Measurements from ENCODE around the gene NIP7. TPM values are rescaled to one million over a fixed set of nuclear protein-coding genes. Genes with fewer than 3 reads are reported as not detected.

NIP7 gene
- total RNA-seq, 4 donors from 2014 or later = 1.8 to 17.3 (median 8.9) TPM

DNA sequence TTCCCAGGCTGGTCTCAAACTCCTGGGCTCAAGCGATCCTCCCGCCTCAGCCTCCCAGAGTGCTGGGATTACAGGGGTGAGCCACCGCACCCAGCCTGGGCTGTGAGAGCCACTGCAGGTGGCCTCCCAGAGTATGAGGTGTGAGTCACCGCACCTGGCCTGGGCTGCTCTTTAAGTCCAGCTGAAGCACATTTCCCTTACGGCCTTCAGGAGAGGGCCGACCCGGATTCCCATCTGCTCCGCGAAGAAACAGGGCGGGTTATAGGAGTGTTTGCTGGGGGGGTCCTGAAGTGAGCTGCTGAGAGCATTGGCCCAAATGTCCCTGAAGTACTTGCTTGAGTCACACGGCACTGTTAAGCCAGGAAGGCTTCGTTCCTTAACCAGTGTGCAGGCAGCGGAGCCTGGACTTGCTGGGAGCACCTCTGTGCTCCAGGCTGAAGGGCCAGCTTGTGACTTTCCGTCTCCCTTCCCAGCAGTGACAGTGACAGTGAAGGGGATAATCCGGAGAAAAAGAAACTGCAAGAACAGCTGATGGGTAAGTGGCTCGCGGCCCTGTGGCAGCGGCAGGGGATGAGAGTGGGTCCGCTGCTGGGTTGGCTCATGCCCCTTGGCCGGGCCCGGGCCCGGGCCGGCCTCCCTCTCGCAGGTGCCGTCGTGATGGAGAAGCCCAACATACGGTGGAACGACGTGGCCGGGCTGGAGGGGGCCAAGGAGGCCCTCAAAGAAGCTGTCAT lies 21.2 kb upstream of the NIP7 start:
- H3K27me3 ChIP-seq = no peaks in the 10 kb centered on the region
- no peak for DNase-seq
- intact Hi-C loops (cut with DNase I; ENCODE audit: low total_unique reads) (no loop called here), in situ Hi-C loops (cut with MboI; ENCODE audit: low pct_ligation_motif_present in 1 of 4, low pct_unique_long_range_greater_than_20kb in 1 of 4, low sequenced_read_pairs in 3 of 4) (no loop called here)
- H3K4me1 ChIP-seq = peaks cover 0 to 2% (median 0%) of the 10 kb centered on the region in 4 donors
- 87 to 95% methylated on average over 5 to 30 of the region's 30 CpGs for WGBS, 2 donors (ENCODE audit: low coverage in 1 of 2)
- H3K27ac ChIP-seq = no peak overlapping the region
- H3K9me3 ChIP-seq = no peaks in the 10 kb centered on the region
- H3K36me3 ChIP-seq = peaks cover 0 to 64% (median 37%) of the 10 kb centered on the region in 4 donors
- H3K4me3 ChIP-seq = no peak overlapping the region
- no peak for TF ChIP-seq POLR2A (IDR thresholded peaks at IDR 0.05)
- TF ChIP-seq, protein P1, sequence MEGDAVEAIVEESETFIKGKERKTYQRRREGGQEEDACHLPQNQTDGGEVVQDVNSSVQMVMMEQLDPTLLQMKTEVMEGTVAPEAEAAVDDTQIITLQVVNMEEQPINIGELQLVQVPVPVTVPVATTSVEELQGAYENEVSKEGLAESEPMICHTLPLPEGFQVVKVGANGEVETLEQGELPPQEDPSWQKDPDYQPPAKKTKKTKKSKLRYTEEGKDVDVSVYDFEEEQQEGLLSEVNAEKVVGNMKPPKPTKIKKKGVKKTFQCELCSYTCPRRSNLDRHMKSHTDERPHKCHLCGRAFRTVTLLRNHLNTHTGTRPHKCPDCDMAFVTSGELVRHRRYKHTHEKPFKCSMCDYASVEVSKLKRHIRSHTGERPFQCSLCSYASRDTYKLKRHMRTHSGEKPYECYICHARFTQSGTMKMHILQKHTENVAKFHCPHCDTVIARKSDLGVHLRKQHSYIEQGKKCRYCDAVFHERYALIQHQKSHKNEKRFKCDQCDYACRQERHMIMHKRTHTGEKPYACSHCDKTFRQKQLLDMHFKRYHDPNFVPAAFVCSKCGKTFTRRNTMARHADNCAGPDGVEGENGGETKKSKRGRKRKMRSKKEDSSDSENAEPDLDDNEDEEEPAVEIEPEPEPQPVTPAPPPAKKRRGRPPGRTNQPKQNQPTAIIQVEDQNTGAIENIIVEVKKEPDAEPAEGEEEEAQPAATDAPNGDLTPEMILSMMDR (IDR thresholded peaks at IDR 0.05) = no peak
- no peak for TF ChIP-seq EP300 (IDR thresholded peaks at IDR 0.05; ENCODE audit: low read depth)
- TF ChIP-seq POLR2AphosphoS5 (IDR thresholded peaks at IDR 0.05) = no peak

DNA sequence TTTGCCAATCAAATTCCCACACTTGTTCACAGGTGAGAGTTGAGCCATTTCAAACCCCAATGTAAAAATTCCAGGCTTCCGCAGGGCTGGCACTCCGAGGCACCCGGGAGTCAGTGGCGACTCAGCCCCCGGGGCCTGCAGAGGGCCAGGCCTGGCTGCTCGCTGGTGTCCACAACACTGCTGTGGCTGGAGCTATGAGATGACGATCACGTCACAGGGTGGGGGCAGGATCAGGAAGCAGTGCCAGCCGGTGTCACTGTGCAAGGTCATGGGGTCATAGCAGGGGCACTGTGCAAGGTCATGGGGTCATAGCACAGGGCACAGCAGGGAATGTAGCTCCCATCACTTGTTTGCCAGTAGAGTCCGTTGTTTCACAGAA lies 20.7 kb upstream of the NIP7 start:
- intact Hi-C loops (cut with DNase I; ENCODE audit: low total_unique reads) (no loop called here), in situ Hi-C loops (cut with MboI; ENCODE audit: low pct_ligation_motif_present in 1 of 4, low pct_unique_long_range_greater_than_20kb in 1 of 4, low sequenced_read_pairs in 3 of 4) (no loop called here)
- Histone ChIP-seq H3K9me3 (no peaks in the 10 kb centered on the region), H3K4me1 (peaks cover 0 to 1% (median under 1%) of the 10 kb centered on the region in 4 donors), H3K27me3 (no peaks in the 10 kb centered on the region), H3K36me3 (peaks cover 0 to 64% (median 39%) of the 10 kb centered on the region in 4 donors), H3K4me3 (no peak overlapping the region), H3K27ac (no peak overlapping the region)
- 83% methylated on average over 9 of the region's 10 CpGs; no CpG with 5 or more reads in 1 of the 2 donors for WGBS, 2 donors (ENCODE audit: low coverage in 1 of 2)
- DNase-seq = no peak
- TF ChIP-seq, protein P1 (IDR thresholded peaks at IDR 0.05) = no peak
- TF ChIP-seq POLR2A (IDR thresholded peaks at IDR 0.05) (no peak), EP300 (IDR thresholded peaks at IDR 0.05; ENCODE audit: low read depth) (no peak), POLR2AphosphoS5 (IDR thresholded peaks at IDR 0.05) (no peak)

DNA sequence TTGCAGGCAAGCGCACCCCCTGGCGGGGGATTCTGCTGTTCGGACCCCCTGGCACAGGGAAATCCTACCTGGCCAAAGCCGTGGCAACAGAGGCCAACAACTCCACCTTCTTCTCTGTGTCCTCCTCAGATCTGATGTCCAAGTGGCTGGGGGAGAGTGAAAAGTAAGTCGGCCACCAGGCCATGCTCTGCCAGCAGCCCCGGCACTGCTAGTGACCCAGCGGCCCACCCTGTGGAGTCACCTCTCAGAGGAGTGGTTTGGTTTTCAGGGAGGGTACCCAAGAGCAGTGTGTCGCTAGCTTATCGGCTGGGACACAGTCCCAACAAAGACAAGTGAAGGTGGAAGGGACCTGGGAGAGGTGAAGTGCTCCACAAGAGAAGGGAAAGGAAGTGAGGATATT lies 20.2 kb upstream of the NIP7 start:
- H3K9me3 ChIP-seq = no peaks in the 10 kb centered on the region
- no peak overlapping the region for H3K4me3 ChIP-seq
- no peak overlapping the region for H3K27ac ChIP-seq
- no peak for DNase-seq
- WGBS, 2 donors (ENCODE audit: low coverage in 1 of 2) = 90 to 100% methylated on average over 7 to 9 of the region's 9 CpGs
- H3K36me3 ChIP-seq = peaks cover 0 to 64% (median 39%) of the 10 kb centered on the region in 4 donors
- intact Hi-C loops (cut with DNase I; ENCODE audit: low total_unique reads) = no loop called here
- H3K4me1 ChIP-seq = peaks cover 0 to 6% (median 2%) of the 10 kb centered on the region in 4 donors
- in situ Hi-C loops (cut with MboI; ENCODE audit: low pct_ligation_motif_present in 1 of 4, low pct_unique_long_range_greater_than_20kb in 1 of 4, low sequenced_read_pairs in 3 of 4) = no loop called here
- H3K27me3 ChIP-seq = no peaks in the 10 kb centered on the region
- TF ChIP-seq POLR2AphosphoS5 (IDR thresholded peaks at IDR 0.05) (no peak), EP300 (IDR thresholded peaks at IDR 0.05; ENCODE audit: low read depth) (no peak), POLR2A (IDR thresholded peaks at IDR 0.05) (no peak)
- TF ChIP-seq, protein P1 (IDR thresholded peaks at IDR 0.05) = no peak

DNA sequence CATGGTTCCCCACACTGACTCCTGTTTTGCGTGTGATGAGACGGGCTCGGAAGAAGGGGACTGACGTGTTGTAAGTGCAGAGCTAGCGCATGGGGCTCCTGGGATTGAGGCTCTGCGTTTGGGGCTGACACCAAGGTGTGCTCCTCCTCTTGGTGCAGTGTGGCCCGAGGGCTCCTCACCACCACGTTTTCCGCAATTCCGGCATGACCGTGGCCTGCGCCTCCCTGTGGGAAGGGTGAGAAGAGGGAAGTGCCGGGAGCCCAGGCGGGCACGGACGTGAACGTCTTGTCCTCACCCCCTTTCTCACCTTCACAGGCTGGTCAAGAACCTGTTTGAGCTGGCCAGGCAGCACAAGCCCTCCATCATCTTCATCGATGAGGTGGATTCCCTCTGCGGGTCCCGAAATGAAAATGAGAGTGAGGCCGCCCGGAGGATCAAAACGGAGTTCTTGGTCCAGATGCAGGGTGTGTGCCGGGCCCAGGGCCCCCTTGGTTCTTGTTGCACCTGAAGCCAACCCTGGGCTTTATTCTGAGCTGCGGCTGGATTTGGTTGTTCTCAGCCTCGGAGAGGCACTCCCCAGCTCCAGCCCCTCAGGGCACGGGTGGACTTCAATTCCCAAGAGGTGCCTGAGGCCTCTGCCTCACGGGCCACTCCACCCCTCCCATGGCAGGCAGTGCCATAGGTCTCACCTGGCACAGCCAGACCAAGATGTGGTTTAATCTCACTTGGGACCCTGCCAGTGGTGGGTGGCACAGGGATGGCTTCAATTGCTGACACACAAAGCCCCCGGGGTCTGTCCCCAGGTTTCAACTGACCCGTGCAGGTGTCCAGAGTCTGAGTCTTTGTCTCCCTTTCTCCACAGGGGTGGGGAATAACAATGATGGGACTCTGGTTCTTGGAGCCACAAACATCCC lies 19.5 kb upstream of the NIP7 start:
- Histone ChIP-seq H3K4me3 (no peak overlapping the region), H3K27ac (no peak overlapping the region), H3K9me3 (no peaks in the 10 kb centered on the region), H3K27me3 (no peaks in the 10 kb centered on the region), H3K4me1 (peaks cover 0 to 9% (median 2%) of the 10 kb centered on the region in 4 donors), H3K36me3 (peaks cover 0 to 64% (median 39%) of the 10 kb centered on the region in 4 donors)
- TF ChIP-seq POLR2A (IDR thresholded peaks at IDR 0.05) = no peak
- no peak for TF ChIP-seq EP300 (IDR thresholded peaks at IDR 0.05; ENCODE audit: low read depth)
- no peak for TF ChIP-seq POLR2AphosphoS5 (IDR thresholded peaks at IDR 0.05)
- TF ChIP-seq, protein P1 (IDR thresholded peaks at IDR 0.05) = no peak
- intact Hi-C loops (cut with DNase I; ENCODE audit: low total_unique reads) = no loop called here
- WGBS, 2 donors (ENCODE audit: low coverage in 1 of 2) = 40 to 93% methylated on average over 1 to 23 of the region's 30 CpGs
- no peak for DNase-seq
- in situ Hi-C loops (cut with MboI; ENCODE audit: low pct_ligation_motif_present in 1 of 4, low pct_unique_long_range_greater_than_20kb in 1 of 4, low sequenced_read_pairs in 3 of 4) = no loop called here
